Posterior vena cava (tissue), 2 donors: ENCODE measurements around the gene PIEZO1. TPM values are rescaled to one million over a fixed set of nuclear protein-coding genes. Genes with fewer than 3 reads are reported as not detected.
A peak's percentile ranks its signal among the peaks of the same experiment; 100 is the strongest.

Experiments used
- DNase-seq: peaks from one replicate; pipeline ENCODE4 v3.0.0-alpha.2; 2020; ENCODE audit warnings: low spot score
- intact Hi-C, 2 donors: fragments of 100-400 bp; cut with DNase I; formaldehyde crosslinking; loops; one replicate each; pipeline versions ENCODE4 v1.14.1 to v1.14.2; 2022 to 2023
- total RNA-seq, 2 donors: library from RNA; stranded (reverse); fragmentation: NEBNext Ultra II Directional; extraction: Animal tissue kit (Norgen Biotek cat#: 25700); gene quantifications; one replicate each; pipeline ENCODE4 v1.2.1, GENCODE V29; 2021
- donor health status: DM: yes; HTN: yes; CAD: no.
- donor health status: DM: yes; HTN: yes; CAD: no.

Gene PIEZO1
- total RNA-seq, 2 donors from 2014 or later: 99.3 to 103 TPM

DNA sequence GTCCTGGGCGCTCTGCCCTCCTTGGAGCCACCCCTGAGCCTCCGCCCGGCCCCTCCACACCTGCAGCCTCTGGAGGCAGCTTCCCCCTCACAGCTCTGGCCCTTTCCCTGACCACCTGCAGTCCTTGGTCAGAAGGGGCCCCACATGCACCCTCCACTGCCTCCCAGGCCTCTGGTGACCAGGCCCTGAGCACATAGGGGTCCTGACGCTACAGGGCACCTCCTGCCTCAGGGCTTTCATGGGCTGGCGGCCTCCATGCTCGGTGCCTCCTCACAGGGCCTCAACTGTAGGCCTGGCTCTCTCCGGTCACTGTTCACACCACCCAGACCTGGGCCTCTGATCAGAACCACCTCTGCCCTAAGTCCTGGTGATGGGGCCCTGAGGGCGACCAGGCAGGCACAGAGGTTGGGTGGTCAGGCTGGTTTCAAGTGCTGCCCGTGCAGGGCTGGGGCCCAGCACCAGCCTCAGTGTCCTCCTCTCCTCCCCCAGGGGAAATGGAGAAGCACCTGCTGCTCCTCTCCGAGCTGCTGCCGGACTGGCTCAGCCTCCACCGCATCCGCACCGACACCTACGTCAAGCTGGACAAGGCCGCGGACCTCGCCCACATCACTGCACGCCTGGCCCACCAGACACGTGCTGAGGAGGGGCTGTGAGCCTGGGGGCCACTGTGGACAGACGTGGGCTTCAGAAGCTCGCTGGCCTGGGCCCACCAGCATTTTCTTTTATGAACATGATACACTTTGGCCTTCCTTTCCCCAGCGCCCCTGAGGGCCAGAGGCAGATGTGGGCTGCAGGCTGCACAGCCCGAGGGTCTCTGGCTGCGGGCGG is 22.8 kb upstream of the PIEZO1 start:
- intact Hi-C loops: no loop called here
- DNase-seq: no peak

DNA sequence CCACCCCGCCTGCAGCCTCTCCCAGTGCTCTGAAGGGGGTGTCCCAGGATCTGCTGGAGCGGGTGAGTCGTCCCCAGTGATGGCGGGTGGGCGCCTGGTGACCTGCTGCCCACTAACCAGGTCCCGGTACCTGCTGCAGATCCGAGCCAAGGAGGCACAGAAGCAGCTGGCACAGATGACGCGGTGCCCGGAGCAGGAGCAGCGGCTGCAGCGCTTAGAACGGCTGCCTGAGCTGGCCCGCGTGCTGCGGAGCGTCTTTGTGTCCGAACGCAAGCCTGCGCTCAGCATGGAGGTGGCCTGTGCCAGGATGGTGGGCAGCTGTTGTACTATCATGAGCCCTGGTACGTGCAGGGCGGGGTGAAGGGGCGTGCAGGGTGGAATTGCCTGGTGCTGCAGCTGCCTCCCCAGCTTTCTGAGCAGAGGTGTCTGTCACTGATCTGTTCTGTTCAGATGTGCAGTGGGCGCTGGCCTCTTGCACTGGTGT is 22.2 kb upstream of the PIEZO1 start:
- no peak for DNase-seq
- intact Hi-C loops: no loop called here

DNA sequence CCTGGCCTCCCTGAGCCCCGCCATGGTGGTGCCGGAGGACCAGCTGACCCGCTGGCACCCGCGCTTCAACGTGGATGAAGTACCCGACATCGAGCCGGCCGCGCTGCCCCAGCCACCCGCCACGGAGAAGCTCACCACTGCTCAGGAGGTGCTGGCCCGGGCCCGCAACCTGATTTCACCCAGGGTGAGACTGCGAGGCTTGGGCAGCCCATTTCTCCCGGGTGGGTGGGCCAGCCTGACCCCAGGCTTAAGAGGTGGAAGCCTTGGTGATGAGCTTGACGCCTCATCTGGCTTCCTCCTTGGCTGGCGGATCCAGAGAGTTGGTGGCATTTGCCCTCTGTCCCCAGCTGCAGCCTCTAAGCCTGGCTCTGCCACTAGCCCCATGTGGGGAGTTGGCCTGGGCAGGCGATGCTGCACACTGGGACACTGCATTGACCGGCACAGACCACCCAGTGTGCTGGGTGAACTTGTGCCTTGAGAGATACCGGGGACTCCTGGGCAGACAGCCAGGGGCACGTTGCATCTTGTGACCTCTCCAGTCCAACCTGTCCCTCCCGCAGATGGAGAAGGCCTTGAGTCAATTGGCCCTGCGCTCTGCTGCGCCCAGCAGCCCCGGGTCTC is 21.6 kb upstream of the PIEZO1 start:
- intact Hi-C loops: loop anchor here in 1 of 2 donors (1.0 kb wide), 1 partner anchor 28 kb away; no protein-coding TSS in a partner anchor
- DNase-seq: no peak

DNA sequence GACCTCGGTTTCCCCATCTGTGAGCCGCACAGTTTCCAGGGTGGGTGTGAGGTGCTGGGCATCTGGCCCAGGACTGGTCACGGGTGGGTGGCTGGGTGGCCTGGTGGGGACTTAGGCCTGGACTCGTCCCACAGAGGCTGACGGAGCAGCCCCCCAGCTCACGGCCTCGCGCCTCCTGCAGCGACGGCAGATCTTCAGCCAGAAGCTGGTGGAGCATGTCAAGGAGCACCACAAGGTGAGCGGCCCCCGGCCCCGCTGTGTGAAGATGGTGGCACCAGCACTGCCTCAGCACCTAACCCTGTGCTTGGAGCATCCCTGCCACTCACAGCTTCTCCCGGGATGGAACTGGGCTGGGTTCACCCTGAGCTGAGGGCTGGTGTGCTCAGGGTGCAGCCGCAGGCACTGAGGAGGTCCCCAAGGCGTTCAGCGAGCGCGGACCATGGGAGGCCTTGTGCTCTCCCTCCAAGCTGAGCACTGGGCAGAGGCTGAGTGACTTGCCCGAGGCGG is 20.9 kb upstream of the PIEZO1 start:
- intact Hi-C loops: loop anchor here in 1 of 2 donors (1.0 kb wide), 1 partner anchor 28 kb away; no protein-coding TSS in a partner anchor
- no peak for DNase-seq

DNA sequence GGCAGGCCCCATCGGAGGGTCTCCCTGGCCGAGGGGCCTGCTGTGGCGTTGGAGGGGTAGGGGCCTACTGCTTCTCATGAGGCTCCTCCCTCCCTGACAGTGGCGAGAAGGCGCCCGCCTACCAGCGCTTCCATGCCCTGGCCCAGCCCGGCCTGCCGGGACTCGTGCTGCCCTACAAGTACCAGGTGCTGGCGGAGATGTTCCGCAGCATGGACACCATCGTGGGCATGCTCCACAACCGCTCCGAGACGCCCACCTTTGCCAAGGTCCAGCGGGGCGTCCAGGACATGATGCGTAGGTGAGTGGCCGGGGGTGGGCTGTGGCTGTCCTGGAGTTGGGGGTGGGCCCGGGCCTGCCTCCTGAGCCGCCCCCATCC is 20.3 kb upstream of the PIEZO1 start:
- DNase-seq: no peak
- intact Hi-C loops: no loop called here

DNA sequence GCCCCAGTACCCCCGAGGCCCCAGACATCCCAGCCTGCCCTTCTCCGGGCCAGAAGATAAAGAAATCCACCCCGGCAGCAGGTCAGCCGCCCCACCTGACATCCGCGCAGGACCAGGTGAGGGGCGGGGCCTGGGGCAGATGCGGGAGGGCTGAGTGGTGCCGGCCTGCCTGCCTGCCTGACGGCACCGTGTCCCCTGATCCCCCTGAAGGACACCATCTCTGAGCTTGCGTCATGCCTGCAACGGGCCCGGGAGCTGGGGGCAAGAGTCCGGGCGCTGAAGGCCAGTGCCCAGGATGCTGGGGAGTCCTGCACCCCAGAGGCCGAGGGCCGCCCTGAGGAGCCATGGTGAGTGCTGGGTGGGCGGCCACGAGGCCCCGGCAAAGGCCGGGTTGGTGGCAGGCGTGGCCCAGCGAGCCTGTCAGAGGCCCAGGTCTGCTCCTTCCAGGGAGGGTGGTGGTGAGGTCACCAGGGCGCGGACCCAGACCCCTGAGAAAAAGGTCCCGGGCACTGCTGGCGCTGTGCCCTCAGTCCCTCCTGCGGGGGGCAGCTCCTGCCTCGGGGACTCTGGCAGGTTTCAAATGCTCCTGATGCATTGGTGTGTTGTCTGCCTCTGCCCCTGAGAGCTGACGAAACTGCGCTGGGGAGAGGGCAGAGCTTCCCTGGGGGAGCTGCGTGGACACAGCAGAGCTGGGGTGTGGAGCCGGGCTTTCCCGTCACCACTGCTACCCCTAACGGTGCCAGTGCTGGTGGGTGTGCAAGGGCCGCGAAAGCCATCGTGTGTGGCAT is 19.7 kb upstream of the PIEZO1 start:
- no peak for DNase-seq

DNA sequence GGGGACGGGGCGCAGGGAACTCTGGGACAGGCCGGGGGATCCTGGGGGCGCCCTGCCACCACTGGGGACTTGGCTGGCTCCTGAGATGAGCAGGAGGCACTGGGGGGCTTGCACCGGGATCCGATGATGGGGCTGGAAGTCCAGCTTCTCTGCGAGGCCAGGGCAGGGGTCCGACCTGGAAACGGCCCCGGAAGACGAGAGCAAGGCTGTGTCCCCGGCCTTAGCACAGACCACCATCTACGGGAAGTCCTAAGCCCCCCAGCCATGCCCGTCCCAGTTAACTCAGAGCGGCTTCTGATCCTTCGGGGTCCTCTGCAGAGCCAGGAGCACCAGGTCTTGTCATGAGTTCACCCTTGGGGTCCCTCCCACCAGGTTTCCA is 19.1 kb upstream of the PIEZO1 start:
- no peak for DNase-seq
- intact Hi-C loops: no loop called here

More for the DNA sequence above, 19.7 kb upstream of the PIEZO1 start:
- intact Hi-C loops: no loop called here

DNA sequence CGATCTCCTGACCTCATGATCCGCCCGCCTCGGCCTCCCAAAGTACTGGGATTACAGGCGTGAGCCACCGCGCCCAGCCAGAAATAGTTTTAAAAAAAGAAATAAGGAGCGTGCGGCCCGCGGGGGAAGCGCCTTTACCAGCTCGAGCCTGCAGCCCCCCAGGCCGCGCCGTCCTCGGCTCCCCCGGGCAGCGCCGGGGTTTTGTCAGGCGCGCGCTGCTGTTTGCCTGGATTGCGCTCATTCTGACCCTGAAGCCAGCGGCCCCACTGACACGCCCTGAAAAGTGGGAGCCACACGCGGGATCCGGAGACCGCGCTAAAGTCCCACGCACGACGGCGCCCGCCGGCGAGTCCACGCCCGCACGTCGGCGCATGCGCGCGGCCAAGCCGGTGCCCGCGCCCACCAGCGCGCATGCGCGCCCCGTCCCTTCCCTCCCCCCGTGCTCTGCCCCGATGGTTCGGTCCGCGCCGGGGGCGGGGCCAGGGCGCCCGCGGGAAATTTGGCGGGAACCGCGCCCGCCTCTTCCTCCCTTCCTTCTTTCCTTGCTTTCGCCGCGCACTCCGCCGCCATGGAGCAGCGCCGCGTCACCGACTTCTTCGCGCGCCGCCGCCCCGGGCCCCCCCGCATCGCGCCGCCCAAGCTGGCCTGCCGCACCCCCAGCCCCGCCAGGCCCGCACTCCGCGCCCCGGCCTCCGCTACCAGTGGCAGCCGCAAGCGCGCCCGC is 18.4 kb upstream of the PIEZO1 start, which contains the start of gene CDT1:
TSS of gene CDT1 (plus strand) at position 526 of the 724 bp plus-strand sequence. CDS start at position 569, 43 bp downstream.
- peak; percentile 96 for DNase-seq
- intact Hi-C loops: no loop called here

DNA sequence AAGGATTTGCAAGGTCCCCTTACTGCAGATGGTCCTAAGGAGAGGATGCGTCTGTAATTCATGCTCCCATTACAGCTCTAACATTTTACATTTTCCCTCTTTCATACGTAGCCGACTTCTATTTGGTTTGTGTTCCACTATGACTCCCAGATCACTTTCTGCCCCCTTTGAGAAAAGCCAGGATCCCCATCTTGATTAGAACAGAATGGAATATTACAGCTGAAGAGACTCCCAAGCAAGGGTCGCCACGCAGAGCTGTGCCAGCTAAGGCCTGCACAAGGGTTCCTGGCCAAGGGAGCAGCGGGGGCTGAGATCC is 15.2 kb upstream of the PIEZO1 start:
- intact Hi-C loops: no loop called here
- DNase-seq: no peak

DNA sequence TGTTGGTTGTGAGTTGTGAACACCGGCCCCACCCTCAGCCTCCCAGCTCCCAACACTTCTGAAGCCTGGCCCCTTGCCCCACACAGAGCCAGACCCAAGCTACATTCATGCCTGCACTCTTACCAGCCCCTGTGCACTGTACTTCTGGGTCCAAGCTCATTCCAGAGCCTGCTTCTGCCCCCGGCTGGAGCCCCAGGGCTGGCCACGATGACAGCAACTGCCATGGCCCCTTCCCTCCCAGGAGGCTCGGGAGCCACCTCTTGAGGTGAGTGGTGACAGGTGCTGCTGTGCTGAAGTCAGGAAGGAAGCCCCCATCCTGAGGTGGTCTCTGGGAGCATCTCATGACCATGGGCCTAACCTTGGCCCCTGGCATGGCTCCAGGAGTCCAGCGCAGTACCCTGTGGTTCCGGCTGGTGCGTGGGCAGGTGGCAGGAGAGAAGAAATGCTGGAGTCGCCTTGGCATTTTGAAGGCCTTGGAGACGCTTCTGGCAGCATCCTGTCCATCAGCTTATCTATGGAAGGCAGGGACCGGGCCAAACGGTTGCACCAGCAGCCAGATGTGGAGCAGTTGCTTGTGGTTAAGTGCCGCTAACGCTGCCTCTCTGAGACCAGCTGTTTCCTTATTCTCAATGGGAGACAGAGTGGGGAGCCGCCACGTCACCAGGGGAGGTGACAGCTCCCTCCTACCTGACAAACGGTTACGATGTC is 14.7 kb upstream of the PIEZO1 start:
- intact Hi-C loops: no loop called here
- DNase-seq: no peak

DNA sequence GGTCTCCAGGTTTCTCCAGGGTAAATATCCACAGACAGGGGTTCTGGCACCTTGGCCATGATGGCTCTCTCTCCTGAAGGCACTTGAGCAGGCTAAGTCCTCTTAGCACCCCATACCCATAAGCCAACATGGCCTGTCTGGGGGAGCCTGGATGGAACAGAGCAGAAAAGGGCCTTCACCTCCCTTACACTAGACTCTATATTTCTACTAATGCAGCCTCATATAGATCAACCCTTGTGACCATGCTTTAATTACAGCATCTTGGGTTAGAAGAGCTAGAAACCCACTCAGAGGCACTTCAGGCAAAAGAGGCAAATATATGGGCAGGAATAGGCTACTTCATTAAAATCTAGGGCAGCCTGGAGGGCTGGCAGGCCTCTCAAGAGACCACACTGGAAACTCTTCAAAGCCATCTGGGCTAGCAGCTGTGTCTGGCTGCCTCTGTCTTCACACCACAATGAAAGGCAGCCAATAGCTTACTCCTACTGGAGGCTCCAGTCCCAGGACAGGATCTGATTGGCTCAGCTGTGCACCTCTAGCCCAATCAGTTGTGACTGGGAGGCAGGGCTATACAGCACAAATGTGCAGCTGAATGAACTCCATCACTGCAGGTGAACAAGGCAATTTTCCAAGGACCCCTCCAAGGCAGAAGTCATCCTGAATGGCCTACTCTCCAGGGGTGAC is 13.9 kb upstream of the PIEZO1 start:
- DNase-seq: no peak
- intact Hi-C loops: no loop called here

DNA sequence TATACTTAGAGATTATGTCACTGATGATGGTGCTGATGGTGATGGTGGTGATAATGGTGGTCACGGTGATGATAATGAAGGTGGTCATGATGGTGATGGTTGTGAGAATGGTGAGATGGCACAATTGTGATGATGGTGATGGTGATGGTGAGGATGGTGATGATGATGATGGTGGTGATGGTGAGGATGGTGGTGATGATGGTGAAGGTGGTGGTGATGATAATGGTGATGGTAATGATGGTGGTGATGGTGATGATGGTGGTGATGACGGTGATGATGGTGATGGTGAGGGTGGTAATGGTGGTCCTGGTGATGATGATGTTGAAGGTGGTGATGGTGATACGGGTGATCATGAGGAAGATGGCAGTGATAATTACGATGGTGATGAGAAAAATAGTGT is 13.1 kb upstream of the PIEZO1 start:
- intact Hi-C loops: no loop called here
- DNase-seq: no peak

DNA sequence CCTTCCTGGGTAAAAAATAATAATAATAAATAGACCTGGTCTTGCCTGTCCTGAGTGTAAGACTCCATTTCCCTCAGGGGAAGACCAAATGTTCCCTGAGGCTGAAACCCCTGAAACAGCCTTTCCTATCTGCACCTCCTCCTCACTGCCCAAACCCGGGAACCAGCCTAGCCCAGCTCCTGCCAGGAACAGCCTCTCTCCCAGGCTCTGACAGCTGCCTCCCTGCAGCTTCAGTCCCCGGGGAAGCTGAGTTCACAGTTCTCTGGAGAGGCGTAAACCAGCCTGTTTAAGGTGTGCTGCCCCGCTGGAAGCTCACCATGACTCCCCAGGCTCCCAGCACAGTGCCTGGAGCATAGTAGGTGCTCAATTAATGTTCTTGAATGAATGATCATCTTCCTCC is 11.3 kb upstream of the PIEZO1 start:
- intact Hi-C loops: no loop called here
- DNase-seq: no peak

DNA sequence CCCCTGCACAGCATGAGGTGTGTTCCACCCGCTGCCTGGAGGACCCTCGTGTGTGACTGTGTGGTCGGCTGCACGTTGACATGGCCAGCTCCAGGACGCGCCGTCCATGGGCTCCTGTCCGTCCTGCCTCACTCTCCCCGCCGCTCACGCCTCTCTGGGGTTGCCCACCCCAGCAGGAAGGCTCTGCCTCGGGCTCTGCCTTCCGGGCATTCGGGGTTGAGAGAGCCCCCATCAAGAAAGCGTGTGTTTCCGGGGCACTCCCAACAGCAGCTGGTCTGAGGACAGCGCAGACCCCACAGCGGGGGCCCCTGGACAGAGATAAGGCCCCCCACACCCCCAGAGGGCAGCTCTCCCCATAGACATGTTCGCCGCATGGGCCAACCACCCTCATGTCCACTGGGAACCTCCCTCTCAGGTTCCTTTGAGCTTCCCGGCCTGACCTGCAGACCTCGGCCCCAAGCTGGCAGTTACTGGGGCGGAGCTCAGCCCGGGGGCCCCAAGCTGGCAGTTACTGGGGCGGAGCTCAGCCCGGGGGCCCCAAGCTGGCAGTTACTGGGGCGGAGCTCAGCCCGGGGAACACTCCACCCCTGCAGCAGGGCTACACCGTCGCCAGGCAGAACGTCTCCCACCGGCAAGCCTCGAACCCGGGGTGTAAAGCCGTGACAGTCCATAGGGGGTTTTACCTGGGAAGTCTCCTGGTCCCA is 8.4 kb upstream of the PIEZO1 start:
- intact Hi-C loops: no loop called here
- DNase-seq: no peak

DNA sequence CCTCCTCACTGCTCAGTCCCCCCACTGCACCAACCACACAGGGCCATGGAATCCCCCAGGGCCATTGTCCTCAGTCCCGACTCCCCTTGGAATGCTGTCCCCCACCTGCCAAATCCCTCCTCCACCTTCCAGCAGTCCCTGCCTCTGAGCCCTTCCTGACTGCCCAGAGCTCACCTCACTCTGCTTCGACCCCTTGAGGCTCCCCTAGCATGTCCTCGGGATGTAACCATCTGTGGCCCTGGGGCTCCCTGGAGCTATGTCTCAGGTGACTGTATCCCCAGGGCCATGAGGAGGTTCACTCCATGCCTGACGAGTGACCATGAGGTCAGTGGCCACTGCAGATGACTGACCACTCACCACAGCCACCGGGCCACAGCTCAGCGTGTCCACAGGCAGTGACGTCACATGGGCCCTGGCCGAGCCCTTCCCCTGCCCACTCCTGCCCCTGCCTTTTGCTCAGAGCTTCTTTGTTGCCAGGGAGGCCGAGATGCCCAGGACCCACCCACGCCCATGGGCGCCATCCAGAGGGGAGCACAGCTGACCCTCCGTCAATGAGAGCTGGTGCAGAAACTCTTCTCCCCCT is 7.7 kb upstream of the PIEZO1 start:
- no peak for DNase-seq
- intact Hi-C loops: no loop called here

DNA sequence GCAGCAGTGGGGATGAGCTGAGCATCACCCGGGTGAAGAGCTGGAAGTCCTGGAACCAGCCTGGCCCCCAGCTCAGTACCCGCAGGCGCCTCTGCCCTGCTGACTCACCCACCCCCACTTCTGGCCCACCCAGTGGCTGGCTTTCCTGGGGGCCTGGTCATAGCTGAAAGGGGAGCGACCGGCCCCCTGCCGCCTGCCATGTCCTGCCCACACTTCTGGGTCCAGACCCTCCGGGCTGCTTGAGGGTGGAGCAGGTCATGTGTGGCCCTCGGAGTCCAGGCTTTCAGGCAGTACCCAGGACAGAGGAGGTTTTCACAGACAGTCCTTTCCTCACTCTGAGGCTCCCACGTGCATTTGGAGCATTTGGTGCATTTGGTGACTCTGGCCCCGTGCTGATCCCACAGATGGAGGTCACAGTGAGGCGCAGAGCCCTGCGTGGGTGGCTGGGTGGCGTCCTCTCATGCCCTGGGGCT is 7.1 kb upstream of the PIEZO1 start:
- DNase-seq: no peak
- intact Hi-C loops: no loop called here
